GM13976 (cell line): ENCODE results near the gene ZFC3H1.
"Not testable (repeated sequence)": the region's sequence is repeated elsewhere in the genome, so short reads cannot be mapped to it uniquely, and the experiment has no call there.

Source experiments
- DNase-seq: peaks from one replicate; pipeline ENCODE4 v3.0.0; 2012; ENCODE audit warnings: low spot score
- in situ Hi-C: fragments of 300-500 bp; cut with MboI; formaldehyde crosslinking; loops from one replicate; pipeline ENCODE4 v1.12.0; 2022; ENCODE audit warnings: low sequenced_read_pairs, mixed read lengths, inconsistent platforms; ENCODE audit not compliant: unreplicated experiment
- TF ChIP-seq, protein P1 (sequence below): IDR thresholded peaks from 2 replicates; pipeline ENCODE4 v1.5.1; 2012; ENCODE audit warnings: borderline replicate concordance, mild to moderate bottlenecking; ENCODE audit not compliant: insufficient read depth; ENCODE audit errors: extremely low read depth, missing control alignments, control extremely low read depth

ZFC3H1 gene

DNA sequence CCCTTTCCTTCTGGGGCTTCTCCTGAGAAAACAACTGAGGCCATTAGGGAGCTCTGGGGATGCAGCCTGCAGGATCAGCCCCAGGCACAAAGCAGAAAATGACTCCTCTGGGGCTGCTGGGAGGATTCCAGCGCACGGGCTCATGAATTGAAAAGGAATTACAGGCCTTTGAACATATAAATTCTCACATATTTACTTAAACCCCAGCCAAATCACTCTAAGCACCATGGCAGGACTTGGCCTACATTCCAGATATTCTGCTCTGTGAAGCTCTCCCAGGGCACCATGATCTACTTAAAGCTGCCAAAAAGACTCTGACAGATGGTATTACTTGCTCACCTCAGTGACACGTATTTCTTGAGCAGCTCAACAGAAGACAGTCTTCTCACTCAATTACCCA, 87.2 kb downstream of the ZFC3H1 start:
- TF ChIP-seq, protein P1, sequence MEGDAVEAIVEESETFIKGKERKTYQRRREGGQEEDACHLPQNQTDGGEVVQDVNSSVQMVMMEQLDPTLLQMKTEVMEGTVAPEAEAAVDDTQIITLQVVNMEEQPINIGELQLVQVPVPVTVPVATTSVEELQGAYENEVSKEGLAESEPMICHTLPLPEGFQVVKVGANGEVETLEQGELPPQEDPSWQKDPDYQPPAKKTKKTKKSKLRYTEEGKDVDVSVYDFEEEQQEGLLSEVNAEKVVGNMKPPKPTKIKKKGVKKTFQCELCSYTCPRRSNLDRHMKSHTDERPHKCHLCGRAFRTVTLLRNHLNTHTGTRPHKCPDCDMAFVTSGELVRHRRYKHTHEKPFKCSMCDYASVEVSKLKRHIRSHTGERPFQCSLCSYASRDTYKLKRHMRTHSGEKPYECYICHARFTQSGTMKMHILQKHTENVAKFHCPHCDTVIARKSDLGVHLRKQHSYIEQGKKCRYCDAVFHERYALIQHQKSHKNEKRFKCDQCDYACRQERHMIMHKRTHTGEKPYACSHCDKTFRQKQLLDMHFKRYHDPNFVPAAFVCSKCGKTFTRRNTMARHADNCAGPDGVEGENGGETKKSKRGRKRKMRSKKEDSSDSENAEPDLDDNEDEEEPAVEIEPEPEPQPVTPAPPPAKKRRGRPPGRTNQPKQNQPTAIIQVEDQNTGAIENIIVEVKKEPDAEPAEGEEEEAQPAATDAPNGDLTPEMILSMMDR = no peak
- in situ Hi-C loops = no loop called here
- DNase-seq = no peak

DNA sequence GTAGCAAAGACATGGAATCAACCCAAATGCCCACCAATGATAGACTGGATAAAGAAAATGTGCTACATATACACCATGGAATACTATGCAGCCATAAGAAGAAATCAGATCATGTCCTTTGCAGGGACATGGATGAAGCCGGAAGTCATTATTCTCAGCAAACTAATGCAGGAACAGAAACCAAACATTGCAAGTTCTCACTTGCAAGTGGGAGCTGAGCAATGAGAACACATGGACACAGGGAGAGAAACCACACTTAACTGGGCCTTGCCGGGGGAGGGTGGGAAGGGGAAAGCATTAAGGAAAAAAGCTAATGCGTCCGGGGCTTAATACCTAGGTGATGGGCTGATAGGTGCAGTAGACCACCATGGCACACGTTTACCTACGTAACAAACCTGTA, 93.8 kb downstream of the ZFC3H1 start:
- DNase-seq, in situ Hi-C loops: not testable (repeated sequence)

DNA sequence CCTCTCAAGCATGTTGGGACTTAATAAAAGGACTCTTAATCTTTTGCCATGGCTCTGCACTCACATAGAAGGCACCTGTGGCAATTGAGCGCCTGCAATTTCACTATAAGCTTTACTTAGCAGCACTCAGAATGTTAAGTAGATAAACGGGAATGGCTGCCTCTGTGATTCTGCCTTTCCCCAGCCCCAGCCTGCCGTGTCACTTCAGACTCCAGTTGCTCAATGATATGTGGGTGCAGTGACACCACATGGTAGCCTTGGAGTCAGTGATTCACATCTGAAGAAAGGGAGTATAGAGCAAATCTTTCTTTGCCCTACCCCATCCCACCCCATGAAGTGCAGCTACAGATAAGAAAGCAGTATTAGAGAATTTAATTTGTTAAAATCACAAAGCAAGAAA, 96.1 kb downstream of the ZFC3H1 start:
- in situ Hi-C loops = no loop called here
- DNase-seq = no peak
- TF ChIP-seq, protein P1 = no peak

DNA sequence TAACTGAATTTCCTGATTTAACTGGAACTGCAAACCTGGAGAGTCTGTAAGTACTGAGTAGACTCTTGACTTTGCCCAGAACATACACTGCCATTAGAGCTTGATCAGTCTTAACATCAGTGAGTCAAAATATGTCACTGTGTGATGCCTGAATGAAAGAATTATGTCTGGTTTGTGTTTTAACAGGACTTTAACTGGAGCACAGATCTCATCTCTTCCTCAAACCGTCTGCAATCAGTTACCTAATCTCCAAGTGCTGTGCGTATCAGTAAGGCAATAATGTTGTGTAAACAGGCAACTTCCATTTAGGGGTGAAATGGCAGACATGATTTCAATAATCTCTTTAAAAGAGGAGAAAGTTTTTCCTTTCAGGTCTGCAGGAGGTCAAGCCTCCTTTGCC, 97.0 kb downstream of the ZFC3H1 start:
- DNase-seq = no peak
- TF ChIP-seq, protein P1 = no peak
- in situ Hi-C loops = no loop called here

DNA sequence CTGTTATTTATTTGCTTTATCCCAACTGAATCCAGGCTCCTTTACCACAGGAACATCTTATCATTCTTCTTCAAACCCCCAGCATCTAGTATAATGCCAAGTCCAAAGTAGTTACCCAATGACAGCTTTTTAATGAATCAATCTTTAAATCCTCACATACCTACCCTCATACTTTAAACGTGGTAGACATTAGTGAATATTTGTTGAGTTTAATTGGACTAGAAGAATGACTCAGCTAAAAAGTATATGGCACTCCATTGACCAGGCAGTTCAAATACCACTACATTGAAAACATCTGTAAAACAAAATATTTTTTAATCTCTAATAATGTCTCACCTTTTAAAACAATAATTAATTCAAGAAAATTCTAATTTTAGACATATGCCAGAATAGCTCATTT, 98.1 kb downstream of the ZFC3H1 start:
- no peak for DNase-seq
- in situ Hi-C loops = no loop called here
- TF ChIP-seq, protein P1 = no peak

DNA sequence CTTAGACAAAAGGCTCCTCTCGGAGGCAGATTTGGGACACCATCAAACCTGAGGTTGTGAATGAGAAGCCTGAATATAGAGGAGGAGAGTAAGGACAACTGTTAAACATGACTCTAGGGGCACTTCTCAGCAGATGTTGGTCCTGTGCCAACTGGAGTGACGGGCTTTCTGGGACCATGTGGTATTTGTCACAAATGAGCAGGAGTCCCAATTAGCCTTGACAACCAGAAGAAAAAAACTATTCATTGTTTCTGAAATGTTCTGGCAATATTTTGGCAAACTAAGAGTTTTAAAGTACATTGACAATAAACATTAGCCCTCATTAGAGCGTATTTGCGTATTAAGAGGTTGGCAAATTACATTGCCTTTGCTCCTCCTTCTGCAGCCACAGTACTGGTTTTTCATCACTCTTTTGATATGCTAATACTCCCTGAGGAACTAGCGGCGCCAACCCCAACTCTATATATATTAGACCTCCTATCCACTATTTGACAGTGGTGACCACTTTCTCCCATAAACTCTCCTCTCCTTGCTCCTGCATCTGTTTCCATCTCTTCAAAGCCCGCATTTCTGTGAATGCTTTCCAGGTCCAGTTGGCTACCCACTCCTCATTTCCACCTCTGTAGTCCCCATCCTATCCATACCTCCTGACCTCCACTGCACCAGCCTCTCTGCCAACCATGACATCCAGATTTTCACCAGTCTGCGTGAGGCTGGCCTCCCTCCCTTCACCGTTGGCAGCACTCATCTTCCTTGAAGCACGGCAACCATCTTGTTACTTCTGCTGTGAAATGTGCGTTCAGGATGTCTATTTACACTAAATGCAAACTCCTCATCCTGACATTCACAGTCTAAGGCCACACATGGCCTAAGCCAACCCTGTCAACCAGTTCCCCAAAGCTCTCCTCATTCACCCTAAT, 100.7 kb downstream of the ZFC3H1 start:
- in situ Hi-C loops = no loop called here
- TF ChIP-seq, protein P1 = no peak
- no peak for DNase-seq
